ENCODE measurements around the gene FOXN3. TPM values are rescaled to one million over a fixed set of nuclear protein-coding genes. Genes with fewer than 3 reads are reported as not detected.

Gene FOXN3
- total RNA-seq, 4 donors from 2014 or later: 91.7 to 207 (median 125) TPM

GRCh38 chr14:89418452-89418851 lies 1.4 kb upstream of the FOXN3 start:
- no peak for TF ChIP-seq CTCF (IDR thresholded peaks at IDR 0.05)
- DNase-seq (ENCODE audit: low spot score): no peak
- no peak for ATAC-seq (ENCODE audit: low FRiP score)

- ATAC-seq (ENCODE audit: low FRiP score): peak; percentile 49
- TF ChIP-seq CTCF (IDR thresholded peaks at IDR 0.05): no peak
- no peak for DNase-seq (ENCODE audit: low spot score)
Measured at GRCh38 chr14:89417465-89418225, 612 bp upstream of the FOXN3 start.

GRCh38 chr14:89416002-89416995 lies 734 bp downstream of the FOXN3 start:
- no peak for TF ChIP-seq CTCF (IDR thresholded peaks at IDR 0.05)
- DNase-seq (ENCODE audit: low spot score) (peak; percentile 94), ATAC-seq (ENCODE audit: low FRiP score) (peak; percentile 87)

- no peak for DNase-seq (ENCODE audit: low spot score)
- TF ChIP-seq CTCF (IDR thresholded peaks at IDR 0.05): no peak
- ATAC-seq (ENCODE audit: low FRiP score): no peak
Measured at GRCh38 chr14:89415159-89415558, 1.9 kb downstream of the FOXN3 start.

- DNase-seq (ENCODE audit: low spot score): no peak
- TF ChIP-seq CTCF (IDR thresholded peaks at IDR 0.05): no peak
- no peak for ATAC-seq (ENCODE audit: low FRiP score)
Measured at GRCh38 chr14:89411976-89412375, 5.1 kb downstream of the FOXN3 start.

- ATAC-seq (ENCODE audit: low FRiP score) (no peak), DNase-seq (ENCODE audit: low spot score) (no peak)
- TF ChIP-seq CTCF (IDR thresholded peaks at IDR 0.05): no peak
Measured at GRCh38 chr14:89409961-89410360, 7.1 kb downstream of the FOXN3 start.

Measured in omental fat pad (tissue), 4 donors.